ENCODE results near the gene OR6X1. TPM values are rescaled to one million over a fixed set of nuclear protein-coding genes. Genes with fewer than 3 reads are reported as not detected.

OR6X1 gene
- total RNA-seq = not detected

GRCh38 chr11:123754101-123754568, at the start of gene OR6X1:
Gene OR6X1 (minus strand): TSS chr11:123754518. CDS start chr11:123754518, 0 bp downstream.

GRCh38 chr11:123741159-123742030, 12.9 kb downstream of the OR6X1 start, which contains the start of gene ZNF202:
Gene ZNF202 (minus strand): TSS chr11:123741660. CDS start chr11:123730888, 10,772 bp downstream.

Other genes with a start within 250 kb of the OR6X1 start
- 38.5 TPM for gene SCN3B, start 99.9 kb downstream of the OR6X1 start, total RNA-seq
- gene ZNF202, start 12.9 kb downstream of the OR6X1 start, total RNA-seq = 16.1 TPM
- gene OR6M1, start 51.8 kb upstream of the OR6X1 start, total RNA-seq = not detected
- not detected for gene TMEM225, start 131.2 kb upstream of the OR6X1 start, total RNA-seq
- gene OR8D4, start 147.6 kb upstream of the OR6X1 start, total RNA-seq = not detected
- not detected for gene OR4D5, start 185.1 kb upstream of the OR6X1 start, total RNA-seq
- not detected for gene OR6T1, start 189.3 kb upstream of the OR6X1 start, total RNA-seq
- not detected for gene OR10S1, start 223.3 kb upstream of the OR6X1 start, total RNA-seq
- gene OR10G6, start 240.6 kb upstream of the OR6X1 start, total RNA-seq = not detected